DLD1 (cell line): ENCODE results near the gene SLCO1B3.

Experiments
- in situ Hi-C: cut with HindIII; loops from 2 replicates; pipeline ENCODE4 v1.10.0; 2017; ENCODE audit warnings: low sequenced_read_pairs

Gene SLCO1B3

DNA sequence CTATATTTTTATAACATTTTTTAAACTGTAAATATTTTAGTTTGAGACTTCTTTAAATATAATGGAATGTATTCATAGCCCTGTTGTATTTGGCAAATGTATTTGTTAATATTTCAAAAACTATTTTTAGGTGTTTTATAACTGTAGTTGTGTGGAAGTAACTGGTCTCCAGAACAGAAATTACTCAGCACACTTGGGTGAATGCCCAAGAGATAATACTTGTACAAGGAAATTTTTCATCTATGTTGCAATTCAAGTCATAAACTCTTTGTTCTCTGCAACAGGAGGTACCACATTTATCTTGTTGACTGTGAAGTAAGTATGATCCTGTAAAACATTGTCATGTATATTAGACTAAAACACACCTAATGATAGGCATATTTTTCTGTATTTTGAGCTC is 72.8 kb downstream of the SLCO1B3 start:
- in situ Hi-C loops: no loop called here

- in situ Hi-C loops: no loop called here
Measured at GRCh38 chr12:20885116-20885515, 74.6 kb downstream of the SLCO1B3 start.

- in situ Hi-C loops: no loop called here
Measured at GRCh38 chr12:20885552-20885951, 75.0 kb downstream of the SLCO1B3 start.

GRCh38 chr12:20917269-20917668 is 106.8 kb downstream of the SLCO1B3 start:
- in situ Hi-C loops: no loop called here

- in situ Hi-C loops: no loop called here
Measured at GRCh38 chr12:20917819-20918218, 107.3 kb downstream of the SLCO1B3 start.

DNA sequence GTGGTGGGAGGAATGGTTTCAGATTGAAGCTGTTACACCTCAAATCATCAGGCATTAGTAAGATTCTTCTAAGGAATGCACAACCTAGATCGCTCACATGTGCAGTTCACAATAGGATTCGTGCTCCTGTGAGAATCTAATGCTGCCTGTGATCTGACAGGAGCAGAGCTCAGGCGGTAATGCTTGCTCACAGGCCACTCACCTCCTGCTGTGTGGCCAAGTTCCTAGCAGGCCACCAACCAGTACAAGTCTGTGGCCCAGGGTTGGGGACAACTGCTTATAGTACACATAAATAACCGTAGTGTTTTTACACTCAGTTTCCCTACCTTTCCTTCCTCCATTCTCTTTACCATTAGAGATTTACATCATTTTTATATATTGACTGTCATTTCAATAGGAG is 121.4 kb downstream of the SLCO1B3 start:
- in situ Hi-C loops: loop anchor here (25.0 kb wide), 1 partner anchor 230 kb away; no protein-coding TSS in a partner anchor

DNA sequence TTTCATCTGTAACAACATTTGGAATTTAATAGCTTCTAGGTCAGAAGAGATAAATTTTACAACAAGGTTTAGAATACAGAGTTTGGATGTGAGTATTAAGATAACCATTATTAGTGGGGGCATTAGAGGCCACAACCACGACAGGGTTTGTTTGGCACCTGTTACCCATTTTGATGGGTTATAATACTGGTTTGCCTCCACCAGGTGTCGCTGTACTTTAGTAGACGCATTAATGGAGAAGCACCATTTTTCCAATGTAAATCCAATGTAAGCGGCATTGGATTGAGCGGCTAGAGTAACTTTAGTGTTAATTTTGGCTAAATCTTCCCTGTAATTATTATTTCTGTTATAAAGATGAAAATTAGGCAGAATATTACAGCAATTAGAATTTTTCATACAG is 136.2 kb downstream of the SLCO1B3 start:
- in situ Hi-C loops: loop anchor here (25.0 kb wide), 1 partner anchor 216 kb away; no protein-coding TSS in a partner anchor

- in situ Hi-C loops: no loop called here
Measured at GRCh38 chr12:20950248-20950647, 139.7 kb downstream of the SLCO1B3 start.

DNA sequence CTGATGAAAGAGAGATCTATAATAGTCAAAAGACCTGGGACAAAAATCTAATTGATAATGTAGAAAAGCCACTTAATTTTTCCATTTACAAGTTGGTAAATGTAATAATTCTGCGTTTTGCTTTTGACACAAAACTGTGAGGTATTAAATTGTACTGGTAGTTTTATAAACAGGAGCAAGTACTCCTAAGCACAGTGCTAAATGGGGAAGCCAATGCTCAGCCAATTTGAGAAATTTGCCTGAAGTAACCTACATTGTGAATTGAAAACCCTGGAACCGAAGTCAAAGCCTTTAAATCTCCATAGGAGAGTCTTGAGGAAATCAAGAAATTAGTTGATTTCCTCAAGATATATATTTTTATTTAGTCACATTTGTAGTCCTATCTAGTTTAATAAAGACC is 152.8 kb downstream of the SLCO1B3 start:
- in situ Hi-C loops: no loop called here

GRCh38 chr12:20963762-20964161 is 153.3 kb downstream of the SLCO1B3 start:
- in situ Hi-C loops: no loop called here
